Suprapubic skin (tissue), 4 donors: ENCODE data around the gene ERC2. TPM values are rescaled to one million over a fixed set of nuclear protein-coding genes. Genes with fewer than 3 reads are reported as not detected.

ENCODE experiments used
- DNase-seq, 2 donors: peaks; one replicate each; pipeline ENCODE4 v3.0.0-alpha.2; 2019; ENCODE audit warnings: low spot score in 2 of 2
- H3K27ac ChIP-seq: fragments of 200-600 bp; sonication (generic); one replicate; pipeline ENCODE4 v1.5.1; 2019
- H3K27me3 ChIP-seq: fragments of 200-600 bp; sonication (generic); one replicate; pipeline ENCODE4 v1.5.1; 2019
- H3K36me3 ChIP-seq: fragments of 200-600 bp; sonication (generic); one replicate; pipeline ENCODE4 v1.5.1; 2019
- H3K4me1 ChIP-seq: fragments of 200-600 bp; sonication (generic); one replicate; pipeline ENCODE4 v1.5.1; 2019
- H3K4me3 ChIP-seq: fragments of 200-600 bp; sonication (generic); one replicate; pipeline ENCODE4 v1.5.1; 2019; ENCODE audit warnings: mild to moderate bottlenecking
- H3K9me3 ChIP-seq: fragments of 200-600 bp; sonication (generic); one replicate; pipeline ENCODE4 v1.5.1; 2019
- CTCF ChIP-seq, 2 donors: fragments of 200-600 bp in 1 of 2; fragments of 450-650 bp in 1 of 2; sonication (generic) in 1 of 2; IDR thresholded peaks; one replicate each; pipeline ENCODE4 v1.5.1; 2016 to 2019; ENCODE audit warnings: antibody characterized with exemption in 2 of 2, mild to moderate bottlenecking in 1 of 2, moderate library complexity in 1 of 2
- EP300 ChIP-seq: sonication (generic); formaldehyde crosslinking; IDR thresholded peaks from one replicate; pipeline ENCODE4 v1.6.1; 2017; ENCODE audit warnings: antibody characterized with exemption
- POLR2A ChIP-seq, 2 donors: fragments of 450-650 bp; IDR thresholded peaks; one replicate each; pipeline ENCODE4 v1.6.1; 2017; ENCODE audit warnings: antibody characterized with exemption in 2 of 2, mild to moderate bottlenecking in 2 of 2, moderate library complexity in 2 of 2
- POLR2AphosphoS5 ChIP-seq, 3 donors: sonication (generic); formaldehyde crosslinking; IDR thresholded peaks; one replicate each; pipeline ENCODE4 v1.6.1; 2017; ENCODE audit warnings: antibody characterized with exemption in 3 of 3
- WGBS: methylation state at CpG from one replicate; pipeline ENCODE4 v1.1.5; 2018; 5-methylcytosine and 5-hydroxymethylcytosine counted together
- total RNA-seq, 4 donors: library from RNA; depleted of rRNA; stranded (reverse); fragments of >200 nt; gene quantifications; one replicate each; pipeline ENCODE4 v1.1.0, GENCODE V29; 2016

Gene ERC2
- total RNA-seq, 4 donors from 2014 or later: 0.21 TPM; not detected in 3

DNA sequence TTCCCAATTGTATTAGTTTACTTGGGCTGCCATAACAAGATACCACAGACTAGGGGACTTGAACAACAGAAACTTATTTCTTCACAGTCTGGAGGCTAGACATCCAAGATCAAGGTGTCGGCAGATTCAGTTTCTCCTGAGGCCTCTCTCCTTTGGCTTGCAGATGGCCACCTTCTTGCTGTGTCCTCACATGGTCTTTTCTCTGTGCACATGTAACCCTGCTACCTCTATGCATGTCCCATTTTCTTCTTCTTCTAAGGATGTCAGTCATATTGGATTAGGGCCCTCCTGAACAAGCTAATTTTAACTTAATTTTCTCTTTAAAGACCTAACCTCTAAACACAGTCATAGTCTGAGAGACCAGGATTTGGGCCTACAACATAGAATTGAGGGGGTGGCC, 644.4 kb downstream of the ERC2 start:
- 95% methylated on average over 1 of the region's 1 CpG for WGBS
- Histone ChIP-seq H3K9me3 (no peaks in the 10 kb centered on the region), H3K36me3 (no peaks in the 10 kb centered on the region), H3K27ac (no peak overlapping the region), H3K4me1 (no peaks in the 10 kb centered on the region), H3K4me3 (no peak overlapping the region), H3K27me3 (no peaks in the 10 kb centered on the region)
- DNase-seq: no peak
- TF ChIP-seq CTCF (IDR thresholded peaks at IDR 0.05) (no peak), POLR2A (IDR thresholded peaks at IDR 0.05) (no peak), EP300 (no peak), POLR2AphosphoS5 (IDR thresholded peaks at IDR 0.05) (no peak)

DNA sequence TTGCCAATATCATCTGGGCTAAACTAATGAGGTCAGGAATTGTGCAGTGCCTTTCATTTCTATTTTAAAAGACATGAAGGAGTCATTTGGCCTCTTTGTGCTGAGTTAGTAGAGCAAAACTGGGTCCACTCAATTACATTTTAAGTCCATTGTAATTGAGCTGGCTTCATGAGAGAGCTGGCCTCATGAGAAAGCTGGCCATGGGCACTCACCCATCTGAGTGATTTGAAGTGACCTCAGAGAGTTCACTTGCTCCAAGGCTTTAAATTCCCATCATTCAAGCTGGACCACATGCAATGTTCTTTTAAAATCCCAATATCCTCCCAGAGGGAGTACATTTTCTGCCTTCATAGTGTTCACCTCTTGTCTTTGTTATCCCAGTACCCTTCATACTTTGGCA, 645.3 kb downstream of the ERC2 start:
- TF ChIP-seq CTCF (IDR thresholded peaks at IDR 0.05): no peak
- TF ChIP-seq POLR2AphosphoS5 (IDR thresholded peaks at IDR 0.05): no peak
- no peak for TF ChIP-seq EP300
- TF ChIP-seq POLR2A (IDR thresholded peaks at IDR 0.05): no peak

DNA sequence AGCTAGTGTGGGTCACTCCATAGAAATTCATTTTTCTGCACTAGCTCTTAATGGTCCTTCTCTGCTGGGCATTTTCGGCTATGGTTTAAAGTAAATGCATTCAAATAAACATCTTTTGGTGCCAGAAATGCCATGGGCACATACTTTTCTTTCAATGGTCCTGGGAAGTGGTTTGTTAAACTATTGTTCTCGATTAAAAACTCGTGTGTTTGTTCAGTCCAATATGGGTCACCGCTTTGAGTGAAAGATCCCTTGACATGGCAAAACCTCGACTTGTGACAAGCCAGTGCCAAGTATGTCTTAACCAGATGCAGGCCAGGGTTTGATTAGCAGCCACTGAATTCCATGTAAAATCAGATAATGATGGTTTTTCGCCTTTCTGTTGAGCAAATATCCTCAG, 649.3 kb downstream of the ERC2 start:
- Histone ChIP-seq H3K27me3 (no peaks in the 10 kb centered on the region), H3K4me3 (no peak overlapping the region), H3K4me1 (no peaks in the 10 kb centered on the region), H3K27ac (no peak overlapping the region), H3K9me3 (no peaks in the 10 kb centered on the region), H3K36me3 (no peaks in the 10 kb centered on the region)
- DNase-seq: no peak
- WGBS: 57% methylated on average over 6 of the region's 6 CpGs
- no peak for TF ChIP-seq POLR2A (IDR thresholded peaks at IDR 0.05)
- no peak for TF ChIP-seq EP300
- no peak for TF ChIP-seq POLR2AphosphoS5 (IDR thresholded peaks at IDR 0.05)
- TF ChIP-seq CTCF (IDR thresholded peaks at IDR 0.05): no peak

More for the DNA sequence above, 645.3 kb downstream of the ERC2 start:
- H3K27me3 ChIP-seq: no peaks in the 10 kb centered on the region
- no peaks in the 10 kb centered on the region for H3K4me1 ChIP-seq
- no peaks in the 10 kb centered on the region for H3K36me3 ChIP-seq
- no peak for DNase-seq
- H3K4me3 ChIP-seq: no peak overlapping the region
- H3K9me3 ChIP-seq: no peaks in the 10 kb centered on the region
- no peak overlapping the region for H3K27ac ChIP-seq

- no peak for TF ChIP-seq EP300
- TF ChIP-seq POLR2AphosphoS5 (IDR thresholded peaks at IDR 0.05): no peak
- TF ChIP-seq CTCF (IDR thresholded peaks at IDR 0.05): no peak
- no peak for TF ChIP-seq POLR2A (IDR thresholded peaks at IDR 0.05)
- DNase-seq: no peak
- Histone ChIP-seq H3K27ac (no peak overlapping the region), H3K36me3 (no peaks in the 10 kb centered on the region), H3K27me3 (no peaks in the 10 kb centered on the region), H3K9me3 (no peaks in the 10 kb centered on the region), H3K4me1 (no peaks in the 10 kb centered on the region), H3K4me3 (no peak overlapping the region)
- 50% methylated on average over 2 of the region's 2 CpGs for WGBS
These were observed 649.8 kb downstream of the ERC2 start for GRCh38 chr3:55818485-55818884.

GRCh38 chr3:55816794-55817576, 651.3 kb downstream of the ERC2 start:
- Histone ChIP-seq H3K4me1 (no peaks in the 10 kb centered on the region), H3K4me3 (no peak overlapping the region), H3K27ac (no peak overlapping the region), H3K9me3 (no peaks in the 10 kb centered on the region), H3K36me3 (no peaks in the 10 kb centered on the region), H3K27me3 (no peaks in the 10 kb centered on the region)
- TF ChIP-seq POLR2A (IDR thresholded peaks at IDR 0.05) (no peak), EP300 (no peak), CTCF (IDR thresholded peaks at IDR 0.05) (no peak)
- 84% methylated on average over 8 of the region's 8 CpGs for WGBS
- no peak for DNase-seq
